Lung (tissue), 12 donors: ENCODE results near the gene LTV1. TPM values are rescaled to one million over a fixed set of nuclear protein-coding genes. Genes with fewer than 3 reads are reported as not detected.

Experiments
- ATAC-seq: fragments of 200-7000 bp; cut with Tn5 transposase; one replicate; pipeline ENCODE4 v1.9.1; 2020; ENCODE audit warnings: moderate number of reproducible peaks; ENCODE audit not compliant: insufficient read depth, low FRiP score
- DNase-seq, 3 donors: peaks; one replicate each; pipeline ENCODE4 v3.0.0-alpha.2; 2013 to 2017
- H3K27ac ChIP-seq, 2 donors: one replicate each; pipeline ENCODE4 v1.5.1; 2013; ENCODE audit warnings: mild to moderate bottlenecking in 2 of 2, moderate library complexity in 2 of 2, control low read depth in 1 of 2, inconsistent platforms in 1 of 2, low read depth in 1 of 2, low read length in 1 of 2
- H3K27me3 ChIP-seq, 3 donors: one replicate each; pipeline ENCODE4 v1.5.1; 2013; ENCODE audit warnings: low read length in 2 of 3; ENCODE audit not compliant: control insufficient read depth in 3 of 3, insufficient read depth in 3 of 3
- H3K36me3 ChIP-seq, 4 donors: one replicate each; pipeline ENCODE4 v1.5.1; 2013; ENCODE audit warnings: low read length in 4 of 4, mild to moderate bottlenecking in 1 of 4, moderate library complexity in 1 of 4; ENCODE audit not compliant: control insufficient read depth in 4 of 4, insufficient read depth in 4 of 4
- H3K4me1 ChIP-seq, 5 donors: one replicate each; pipeline ENCODE4 v1.5.1; 2013; ENCODE audit warnings: low read length in 5 of 5, mild to moderate bottlenecking in 2 of 5, moderate library complexity in 1 of 5; ENCODE audit not compliant: control insufficient read depth in 5 of 5, insufficient read depth in 5 of 5
- H3K4me3 ChIP-seq: one replicate; pipeline ENCODE4 v1.5.1; 2013; ENCODE audit warnings: mild to moderate bottlenecking, control low read depth, moderate library complexity
- H3K9ac ChIP-seq, 2 donors: one replicate each; pipeline ENCODE4 v1.5.1; 2013; ENCODE audit warnings: low read length in 2 of 2, control low read depth in 1 of 2; ENCODE audit not compliant: insufficient read depth in 1 of 2
- H3K9me3 ChIP-seq, 4 donors: one replicate each; pipeline ENCODE4 v1.5.1; 2013; ENCODE audit warnings: low read length in 3 of 4, mild to moderate bottlenecking in 1 of 4, moderate library complexity in 1 of 4; ENCODE audit not compliant: control insufficient read depth in 4 of 4, insufficient read depth in 3 of 4
- CTCF ChIP-seq: IDR thresholded peaks from 2 replicates; pipeline ENCODE4 v1.5.1; 2012; ENCODE audit warnings: mild to moderate bottlenecking; ENCODE audit errors: control extremely low read depth, extremely low read depth
- WGBS, 2 donors: extraction: QIAGEN DNeasy Blood & Tissue Kit; methylation state at CpG; one replicate each; pipeline ENCODE4 v1.1.7; 2013; 5-methylcytosine and 5-hydroxymethylcytosine counted together
- polyA plus RNA-seq, 2 donors: library from polyadenylated mRNA; stranded (reverse); fragments of 200-250 nt; gene quantifications; one replicate each; pipeline ENCODE4 v1.2.1, GENCODE V29; 2013
- total RNA-seq, 2 donors: library from RNA; depleted of rRNA in 1 of 2; stranded (reverse); fragments of >200 nt in 1 of 2; gene quantifications; one replicate each; pipeline ENCODE4 v1.2.1, GENCODE V29; 2014 to 2021
- donor health status: control.
- donor health status: control.
- donor health status: Bipolar disorder and iron deficiency.
- donor health status: healthy.
- donor health status: DM: yes; HTN: yes; CAD: no.

LTV1 gene
- total and polyA plus RNA-seq, 4 donors: 15.6 to 31.9 (median 26.4) TPM

GRCh38 chr6:143884216-143884900, 41.2 kb downstream of the LTV1 start:
- Histone ChIP-seq H3K4me1 (peaks cover 0 to 10% (median 0%) of the 10 kb centered on the region in 5 donors), H3K9ac (no peak overlapping the region), H3K4me3 (no peak overlapping the region), H3K27me3 (no peaks in the 10 kb centered on the region), H3K9me3 (no peaks in the 10 kb centered on the region), H3K36me3 (peaks cover 0 to 3% (median 0%) of the 10 kb centered on the region in 4 donors), H3K27ac (no peak overlapping the region)
- ATAC-seq (no peak), DNase-seq (peak in 2 of 3 donors; percentile 63 to 71)
- TF ChIP-seq CTCF: no peak
- WGBS, 2 donors: 81 to 84% methylated on average over 7 of the region's 7 CpGs

- Histone ChIP-seq H3K9me3 (no peaks in the 10 kb centered on the region), H3K4me3 (no peak overlapping the region), H3K36me3 (peaks cover 0 to 3% (median 0%) of the 10 kb centered on the region in 4 donors), H3K9ac (no peak overlapping the region), H3K27me3 (no peaks in the 10 kb centered on the region), H3K4me1 (peaks cover 0 to 10% (median 0%) of the 10 kb centered on the region in 5 donors), H3K27ac (no peak overlapping the region)
- DNase-seq (no peak), ATAC-seq (no peak)
- 98 to 100% methylated on average over 1 of the region's 1 CpG for WGBS, 2 donors
- TF ChIP-seq CTCF: no peak
Measured at GRCh38 chr6:143885116-143885515, 42.0 kb downstream of the LTV1 start.

GRCh38 chr6:143894655-143895054, 51.5 kb downstream of the LTV1 start:
- peaks cover 0 to 3% (median 0%) of the 10 kb centered on the region in 5 donors for H3K4me1 ChIP-seq
- H3K27me3 ChIP-seq: no peaks in the 10 kb centered on the region
- no peaks in the 10 kb centered on the region for H3K9me3 ChIP-seq
- H3K4me3 ChIP-seq: no peak overlapping the region
- no peak overlapping the region for H3K27ac ChIP-seq
- 91 to 98% methylated on average over 1 of the region's 1 CpG for WGBS, 2 donors
- H3K36me3 ChIP-seq: no peaks in the 10 kb centered on the region
- no peak for ATAC-seq
- DNase-seq: peak in 1 of 3 donors; percentile 17
- TF ChIP-seq CTCF: no peak
- no peak overlapping the region for H3K9ac ChIP-seq
